K562 (cell line): Measurements from ENCODE around the gene TPK1. TPM values are rescaled to one million over a fixed set of nuclear protein-coding genes. Genes with fewer than 3 reads are reported as not detected.
"Not testable (repeated sequence)": the region's sequence is repeated elsewhere in the genome, so short reads cannot be mapped to it uniquely, and the experiment has no call there.

Source experiments
- ATAC-seq: fragments of 200-7000 bp; cut with Tn5 transposase; 3 replicates; pipeline ENCODE4 v1.9.1; 2020; ENCODE audit warnings: moderate library complexity
- BruUV-seq: library from RNA; stranded (reverse); fragments of 400-500 nt; replicated peaks from 2 replicates; lab custom pipeline; 2021; lab: Mats Ljungman, UMichigan
- CTCF ChIA-PET: fragments of 300-600 bp; formaldehyde crosslinking; extraction: SDS; loops from one replicate; lab custom pipeline; 2021; ENCODE audit warnings: low intra/inter-chr PET ratio; lab: Yijun Ruan, JAX
- POLR2A ChIA-PET: fragments of 300-600, 350-650 bp; sonication (Branson Sonifier 250); formaldehyde crosslinking; extraction: SDS; loops from one replicate; lab custom pipeline; 2021; ENCODE audit warnings: antibody characterized with exemption, inconsistent platforms; lab: Yijun Ruan, JAX
- DNase-seq, 4 experiments: peaks; one replicate each; pipeline versions ENCODE4 v3.0.0 to v3.0.0-alpha.2; 2011 to 2018; ENCODE audit warnings: low spot score in 3 of 4, mixed read lengths in 3 of 4; ENCODE audit errors: extremely low read depth in 1 of 4
- FAIRE-seq: peaks from 2 replicates; lab custom pipeline; 2011; peaks lifted over from hg19 to GRCh38; lab: Jason Lieb, UNC
- H2AFZ ChIP-seq: 2 replicates; pipeline ENCODE4 v1.6.0; 2011; ENCODE audit warnings: low read depth, low read length, control low read depth, inconsistent platforms
- H3K27ac ChIP-seq: fragments of 200-600 bp; 3 replicates; pipeline ENCODE4 v1.8.0; 2011; ENCODE audit warnings: low read depth, mild to moderate bottlenecking, control low read depth, inconsistent platforms, low read length, moderate library complexity, mixed read lengths; ENCODE audit errors: extremely low read depth
- H3K27me3 ChIP-seq, 2 experiments: fragments of 300-600 bp in 1 of 2; 2 replicates in 1 of 2; 3 replicates in 1 of 2; pipeline versions ENCODE4 v1.6.0 to v1.8.0; 2011; ENCODE audit warnings: inconsistent platforms in 2 of 2, low read length in 2 of 2, mild to moderate bottlenecking in 1 of 2, mixed read lengths in 1 of 2, moderate library complexity in 1 of 2; ENCODE audit not compliant: control insufficient read depth in 2 of 2, insufficient read depth in 2 of 2
- H3K36me3 ChIP-seq: fragments of 300-600 bp; 3 replicates; pipeline ENCODE4 v1.8.0; 2011; ENCODE audit warnings: mild to moderate bottlenecking, low read length, inconsistent platforms; ENCODE audit not compliant: control insufficient read depth, insufficient read depth
- H3K4me1 ChIP-seq, 2 experiments: fragments of 200-600 bp in 1 of 2; replicated peaks in 1 of 2; 2 replicates in 1 of 2; 3 replicates in 1 of 2; pipeline versions ENCODE4 v1.5.1 to v1.8.0; 2011; ENCODE audit warnings: inconsistent platforms in 2 of 2, low read length in 2 of 2, mild to moderate bottlenecking in 1 of 2, mixed read lengths in 1 of 2, moderate library complexity in 1 of 2; ENCODE audit not compliant: control insufficient read depth in 2 of 2, insufficient read depth in 2 of 2
- H3K4me2 ChIP-seq: 2 replicates; pipeline ENCODE4 v1.6.1; 2011; ENCODE audit warnings: low read length, control low read depth, inconsistent platforms, mixed read lengths; ENCODE audit not compliant: insufficient read depth
- H3K4me3 ChIP-seq: fragments of 200-600 bp; sonication (generic), shearing (Covaris generic); 2 replicates; pipeline ENCODE4 v1.5.1; 2016; ENCODE audit warnings: control low read depth, inconsistent platforms
- H3K79me2 ChIP-seq: fragments of 200-600 bp; 3 replicates; pipeline ENCODE4 v1.8.0; 2011; ENCODE audit warnings: low read length, inconsistent platforms; ENCODE audit not compliant: control insufficient read depth, insufficient read depth
- H3K9ac ChIP-seq, 2 experiments: 2 replicates each; pipeline versions ENCODE4 v1.6.0 to v1.6.1; 2011; ENCODE audit warnings: low read depth in 2 of 2, low read length in 2 of 2, control low read depth in 1 of 2, inconsistent platforms in 1 of 2, mild to moderate bottlenecking in 1 of 2, mixed read lengths in 1 of 2; ENCODE audit not compliant: insufficient read depth in 1 of 2
- H3K9me1 ChIP-seq: one replicate; pipeline ENCODE4 v1.6.0; 2011; ENCODE audit warnings: inconsistent platforms, mild to moderate bottlenecking, low read length, moderate library complexity; ENCODE audit not compliant: control insufficient read depth, insufficient read depth
- H3K9me3 ChIP-seq: replicated peaks from 2 replicates; pipeline ENCODE4 v1.5.1; 2011; ENCODE audit warnings: low read depth, low read length, inconsistent platforms; ENCODE audit not compliant: control insufficient read depth, insufficient read depth
- H4K20me1 ChIP-seq: replicated peaks from 2 replicates; pipeline ENCODE4 v1.6.1; 2011; ENCODE audit warnings: low read length, inconsistent platforms, mixed read lengths; ENCODE audit not compliant: control insufficient read depth, insufficient read depth
- CREB1 ChIP-seq, 2 experiments: sonication (generic) in 1 of 2; formaldehyde crosslinking in 1 of 2; IDR thresholded peaks; 2 replicates each; pipeline versions ENCODE4 v1.6.1 to v1.8.0; 2012 to 2022; ENCODE audit warnings: inconsistent platforms in 1 of 2, mild to moderate bottlenecking in 1 of 2, missing genetic modification reagents in 1 of 2, moderate library complexity in 1 of 2
- CTCF ChIP-seq, 3 experiments: IDR thresholded peaks in 2 of 3; conservative IDR thresholded peaks in 1 of 3; 2 replicates each; pipeline ENCODE4 v1.5.1; 2011 to 2012; ENCODE audit warnings: low read length in 3 of 3, mild to moderate bottlenecking in 3 of 3, control low read depth in 2 of 3, improper control_type of control experiment in 1 of 3, inconsistent platforms in 1 of 3, low read depth in 1 of 3, mixed read lengths in 1 of 3, moderate library complexity in 1 of 3; ENCODE audit not compliant: insufficient read depth in 2 of 3
- GABPA ChIP-seq: fragments of 200-800 bp; sonication (Bioruptor generic); conservative IDR thresholded peaks from 2 replicates; pipeline ENCODE4 v1.6.1; 2016; ENCODE audit warnings: low read depth, missing genetic modification characterization, missing compliant biosample characterization
- HMG20A ChIP-seq: fragments of 450-650 bp; formaldehyde crosslinking; conservative IDR thresholded peaks from 2 replicates; pipeline ENCODE4 v1.4.0; 2020; ENCODE audit warnings: mild to moderate bottlenecking, mixed read lengths
- NBN ChIP-seq: fragments of 450-650 bp; IDR thresholded peaks from 2 replicates; pipeline ENCODE4 v1.6.1; 2016; ENCODE audit warnings: low read depth, mild to moderate bottlenecking
- RBFOX2 ChIP-seq: fragments of 200-400 bp; formaldehyde crosslinking; IDR thresholded peaks from 2 replicates; pipeline ENCODE4 v1.6.1; 2017; ENCODE audit warnings: low read depth, mild to moderate bottlenecking, low read length, moderate library complexity
- SIN3B ChIP-seq: fragments of 450-650 bp; IDR thresholded peaks from 2 replicates; pipeline ENCODE4 v1.6.1; 2017; ENCODE audit warnings: low read depth, mild to moderate bottlenecking, moderate library complexity
- SMARCC2 ChIP-seq: fragments of 450-650 bp; IDR thresholded peaks from 2 replicates; pipeline ENCODE4 v1.6.1; 2017; ENCODE audit warnings: antibody characterized with exemption, moderate library complexity, mild to moderate bottlenecking, low read depth
- SMARCE1 ChIP-seq: fragments of 450-650 bp; IDR thresholded peaks from 2 replicates; pipeline ENCODE4 v1.7.1; 2016; ENCODE audit warnings: mild to moderate bottlenecking
- TCFL5 ChIP-seq: fragments of 250-450 bp; sonication (Bioruptor Pico); conservative IDR thresholded peaks from 2 replicates; pipeline ENCODE4 v1.6.1; 2021; ENCODE audit warnings: mild to moderate bottlenecking, moderate library complexity, matching md5 sums
- ZC3H8 ChIP-seq: fragments of 450-650 bp; IDR thresholded peaks from 2 replicates; pipeline ENCODE4 v1.6.1; 2017
- ZNF133 ChIP-seq: fragments of 250-450 bp; sonication (Bioruptor Pico); IDR thresholded peaks from 2 replicates; pipeline ENCODE4 v1.4.0; 2020; ENCODE audit warnings: mild to moderate bottlenecking
- ZNF175 ChIP-seq: fragments of 200-800 bp; sonication (Bioruptor generic); IDR thresholded peaks from 2 replicates; pipeline ENCODE4 v1.6.1; 2016; ENCODE audit warnings: low read depth, mild to moderate bottlenecking, missing genetic modification characterization, missing compliant biosample characterization
- ZNF217 ChIP-seq: sonication (generic); formaldehyde crosslinking; IDR thresholded peaks from 2 replicates; pipeline ENCODE4 v1.8.0; 2022; ENCODE audit warnings: mild to moderate bottlenecking, missing genetic modification reagents
- ZNF696 ChIP-seq: fragments of 250-450 bp; sonication (Bioruptor Pico); conservative IDR thresholded peaks from 2 replicates; pipeline ENCODE4 v1.4.0; 2020; ENCODE audit warnings: mild to moderate bottlenecking, moderate library complexity
- WGBS: fragments of 100-300 bp; shearing (Covaris generic); methylation state at CpG from one replicate; pipeline ENCODE4 v1.1.6; 2016; ENCODE audit warnings: low coverage, mixed read lengths; ENCODE audit not compliant: insufficient coverage; ENCODE audit errors: missing lambda C conversion rate; 5-methylcytosine and 5-hydroxymethylcytosine counted together
- in situ Hi-C: fragments of 300-500 bp; cut with MboI; formaldehyde crosslinking; loops from 4 replicates; pipeline ENCODE4 v1.15.0; 2018; ENCODE audit warnings: inconsistent platforms, mixed read lengths
- intact Hi-C: fragments of 100-400 bp; cut with micrococcal nuclease; formaldehyde crosslinking; loops from 2 replicates; pipeline ENCODE4 v1.14.2; 2022
- polyA plus RNA-seq, 8 experiments: library from polyadenylated mRNA; depleted of rRNA in 4 of 8; stranded (reverse) in 5 of 8; unstranded in 3 of 8; fragments of >200 nt; fragmentation: Nextera tagmentation in 2 of 8; fragmentation: Illumina TruSeq in 1 of 8; extraction: Ambion mirVana in 2 of 8; extraction: Trizol in 1 of 8; gene quantifications; 2 replicates each; pipeline versions ENCODE4 v1.2.1 to v1.2.3, GENCODE V29; 2011 to 2014; ENCODE audit warnings: inconsistent platforms in 1 of 8, missing spikeins in 1 of 8
- total RNA-seq, 7 experiments: library from RNA; depleted of rRNA in 6 of 7; stranded (reverse); fragments of >200 nt in 6 of 7; fragmentation: Illumina TruSeq in 2 of 7; extraction: Trizol in 2 of 7; gene quantifications; 2 replicates each; pipeline versions ENCODE4 v1.2.1 to v1.2.3, GENCODE V29; 2011 to 2021; ENCODE audit warnings: low replicate concordance in 1 of 7

Gene TPK1
- total and polyA plus RNA-seq, 9 of the 15 experiments (the other 6 are each of a cell fraction or from before 2014, with no cell fraction given), result 5.1 to 16.2 (median 9.2) TPM

DNA sequence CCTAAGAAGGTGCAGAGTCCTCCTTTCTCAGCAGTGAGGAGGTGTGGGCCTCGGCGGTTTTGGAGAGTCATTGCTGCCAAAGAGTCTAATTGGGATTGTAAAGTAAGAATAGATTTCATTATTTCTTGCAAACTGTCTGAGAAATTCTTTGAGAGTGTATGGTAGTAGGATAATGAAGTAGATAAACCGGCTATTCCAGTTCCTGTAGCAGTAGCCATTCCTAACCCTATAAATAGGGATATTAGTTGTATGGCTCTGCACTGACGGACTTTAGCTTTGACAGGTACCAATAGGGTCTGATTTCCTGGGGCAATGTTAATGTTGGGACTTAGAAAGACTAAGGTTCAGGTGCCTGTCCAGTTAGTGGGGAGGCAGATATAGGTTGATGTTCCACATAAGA lies 416.9 kb downstream of the TPK1 start:
- H3K4me3 ChIP-seq, H3K4me1 ChIP-seq, FAIRE-seq, H3K9ac ChIP-seq, in situ Hi-C loops, H3K9me1 ChIP-seq, H2AFZ ChIP-seq, BruUV-seq, H3K27me3 ChIP-seq, intact Hi-C loops, H3K9me3 ChIP-seq, H3K4me2 ChIP-seq, ATAC-seq, DNase-seq, CTCF ChIA-PET, POLR2A ChIA-PET, H3K79me2 ChIP-seq, H4K20me1 ChIP-seq, H3K27ac ChIP-seq, H3K36me3 ChIP-seq: not testable (repeated sequence)
- 0% methylated on average over 4 of the region's 4 CpGs for WGBS

GRCh38 chr7:144416341-144416740 lies 419.5 kb downstream of the TPK1 start:
- ATAC-seq (no peak), FAIRE-seq (no peak)
- CTCF ChIA-PET, result no interaction called here
- TF ChIP-seq SMARCC2 (no peak), ZNF217 (CRISPR knock-in tag) (no peak), ZNF175 (CRISPR knock-in tag) (no peak), GABPA (no peak), NBN (no peak), ZNF133 (CRISPR knock-in tag) (no peak), SMARCE1 (no peak), SIN3B (no peak), HMG20A (no peak), RBFOX2 (no peak), ZC3H8 (no peak), CTCF (IDR thresholded peaks at IDR 0.05 in 2 of 3, conservative IDR thresholded peaks at IDR 0.05 in 1 of 3; ENCODE audit: insufficient read depth in 2 of 3, low read depth in 1 of 3, low read length in 3 of 3) (no peak), ZNF696 (CRISPR knock-in tag) (no peak), TCFL5 (CRISPR knock-in tag) (no peak), CREB1 (IDR thresholded peaks at IDR 0.05) (no peak), CREB1 (CRISPR knock-in tag; IDR thresholded peaks at IDR 0.05) (no peak)

More at GRCh38 chr7:144416341-144416740, 419.5 kb downstream of the TPK1 start:
- intact Hi-C loops (no loop called here), in situ Hi-C loops (no loop called here)
- no peaks in the 10 kb centered on the region for H3K4me1 ChIP-seq
- no peak for DNase-seq
- no peak overlapping the region for H2AFZ ChIP-seq
- H3K9ac ChIP-seq, result no peak overlapping the region
- H3K9me3 ChIP-seq, result no peaks in the 10 kb centered on the region
- POLR2A ChIA-PET, result no interaction called here
- no peak overlapping the region for H3K4me2 ChIP-seq
- no peaks in the 10 kb centered on the region for H4K20me1 ChIP-seq
- H3K4me3 ChIP-seq, result no peak overlapping the region
- no peaks in the 10 kb centered on the region for H3K9me1 ChIP-seq
- H3K27ac ChIP-seq, result no peak overlapping the region
- no peaks in the 10 kb centered on the region for H3K79me2 ChIP-seq
- H3K36me3 ChIP-seq, result no peaks in the 10 kb centered on the region
- BruUV-seq, result no TSS peak
- no peaks in the 10 kb centered on the region for H3K27me3 ChIP-seq
